Dermis blood vessel endothelial cell (primary cell): ENCODE data around the gene TINAGL1. TPM values are rescaled to one million over a fixed set of nuclear protein-coding genes. Genes with fewer than 3 reads are reported as not detected.

Source experiments
- DNase-seq: peaks from one replicate; pipeline ENCODE4 v3.0.0; 2010
- total RNA-seq: library from RNA; depleted of rRNA; stranded (reverse); fragments of >200 nt; gene quantifications from 2 replicates; pipeline ENCODE4 v1.2.3, GENCODE V29; 2014

Gene TINAGL1
- total RNA-seq, 1 donor from 2014 or later: 418 TPM

DNA sequence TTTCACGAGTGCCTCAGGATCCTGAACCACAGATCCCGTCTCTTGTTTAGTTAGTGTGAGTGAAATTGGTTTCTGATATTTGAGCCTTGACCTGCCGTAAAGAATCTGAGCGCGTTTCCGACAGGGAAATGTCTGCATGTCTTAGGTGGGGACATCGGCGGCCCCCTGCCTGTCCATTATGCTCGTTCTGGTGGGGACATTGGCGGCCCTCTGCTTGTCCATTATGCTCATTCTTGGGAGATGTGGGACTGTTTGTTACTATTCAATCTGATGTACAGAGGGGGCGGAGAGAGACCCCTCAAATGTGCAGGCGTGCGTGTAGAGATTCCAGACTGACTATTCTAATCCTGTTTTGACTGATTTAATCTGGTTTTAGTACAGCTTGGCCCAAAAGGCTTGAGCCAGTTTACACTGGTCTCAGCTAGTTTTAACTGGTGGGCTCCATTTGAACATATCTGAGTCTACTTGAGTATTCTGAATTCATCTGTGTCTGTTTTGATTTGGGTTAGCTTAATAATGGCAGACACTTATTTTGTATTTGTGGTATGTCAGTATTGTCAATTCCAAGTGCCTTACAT lies 6.6 kb upstream of the TINAGL1 start:
- DNase-seq: no peak

DNA sequence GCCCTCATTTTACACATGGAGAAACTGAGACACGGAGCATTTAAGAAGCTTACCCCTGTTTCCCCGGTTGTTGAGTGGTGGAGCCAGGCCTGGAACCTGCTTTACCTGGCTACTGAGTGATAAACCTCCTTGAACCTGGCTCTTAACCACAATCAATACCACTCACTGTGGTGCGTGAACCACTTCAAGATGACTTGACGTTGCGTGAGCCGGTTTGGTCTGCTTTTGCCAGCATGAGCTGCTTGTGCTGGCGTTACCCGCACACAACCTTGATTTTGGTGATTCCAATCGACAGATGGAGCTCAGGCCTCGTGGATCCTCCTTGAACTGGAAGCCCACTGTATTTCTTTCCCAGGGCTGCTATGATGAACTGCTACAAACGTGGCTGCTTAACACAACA lies 6.1 kb upstream of the TINAGL1 start:
- no peak for DNase-seq

DNA sequence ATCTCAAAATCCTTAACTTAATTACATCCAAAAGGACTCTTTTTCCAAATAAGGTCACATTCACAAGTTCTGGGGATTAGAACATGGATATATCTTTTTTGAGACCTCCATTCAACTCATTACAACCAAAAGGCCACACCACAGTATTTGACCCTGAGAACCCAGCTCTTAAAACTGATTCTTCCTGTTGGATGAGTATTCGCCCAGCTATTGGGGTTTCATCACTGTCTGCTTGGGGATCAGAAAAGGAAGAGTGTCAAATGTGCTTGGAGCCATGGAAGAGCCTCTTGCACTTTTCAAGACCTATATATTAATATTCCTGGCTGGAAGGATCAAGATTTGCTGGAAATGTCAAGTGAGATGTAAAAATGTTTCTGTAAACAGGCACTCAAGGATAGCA lies 5.4 kb upstream of the TINAGL1 start:
- no peak for DNase-seq

DNA sequence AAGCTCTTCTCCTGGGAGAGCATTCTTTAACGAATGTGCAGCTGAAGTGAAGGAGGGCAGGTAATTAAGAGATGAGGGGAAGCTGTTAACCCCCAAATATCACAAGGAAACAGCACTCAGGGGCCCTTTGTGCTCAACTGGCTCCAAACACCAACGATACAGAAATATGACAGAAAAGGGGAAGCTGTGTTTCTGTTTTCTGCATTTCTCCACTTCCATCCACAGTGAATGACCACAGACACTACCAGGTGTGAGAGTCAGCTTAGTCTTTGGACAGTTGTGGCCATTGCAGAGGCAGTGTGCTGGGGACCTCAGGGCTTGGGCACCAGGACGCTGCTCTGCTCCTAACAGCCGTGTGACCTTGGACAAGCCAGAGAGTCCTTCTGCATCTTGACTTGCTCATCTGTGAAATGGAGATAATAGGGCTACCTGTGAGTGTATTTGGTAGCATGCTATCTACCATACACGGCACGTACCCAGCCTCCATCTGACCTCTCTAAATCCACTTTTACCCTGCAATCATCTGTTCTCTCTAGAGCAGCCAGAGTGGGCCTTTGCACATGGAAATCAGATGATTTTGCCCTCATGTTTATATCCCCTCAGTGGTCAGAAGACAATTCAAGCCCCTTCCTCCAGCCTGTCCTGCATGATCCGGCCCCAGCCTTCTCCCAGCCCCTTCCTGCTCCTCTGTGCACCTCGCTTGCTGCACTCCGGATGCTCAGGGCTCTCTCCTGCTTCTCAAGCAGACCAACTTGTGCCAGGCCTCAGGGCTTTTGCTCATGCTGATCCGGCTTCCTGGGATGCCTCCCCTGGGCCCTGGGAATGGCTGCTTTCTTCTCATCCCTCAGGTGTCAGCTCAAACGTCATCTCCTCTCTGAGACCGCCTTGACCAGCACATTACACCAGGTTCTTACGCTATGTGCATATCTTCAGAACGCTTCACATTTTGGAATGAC lies 4.7 kb upstream of the TINAGL1 start:
- DNase-seq: no peak

DNA sequence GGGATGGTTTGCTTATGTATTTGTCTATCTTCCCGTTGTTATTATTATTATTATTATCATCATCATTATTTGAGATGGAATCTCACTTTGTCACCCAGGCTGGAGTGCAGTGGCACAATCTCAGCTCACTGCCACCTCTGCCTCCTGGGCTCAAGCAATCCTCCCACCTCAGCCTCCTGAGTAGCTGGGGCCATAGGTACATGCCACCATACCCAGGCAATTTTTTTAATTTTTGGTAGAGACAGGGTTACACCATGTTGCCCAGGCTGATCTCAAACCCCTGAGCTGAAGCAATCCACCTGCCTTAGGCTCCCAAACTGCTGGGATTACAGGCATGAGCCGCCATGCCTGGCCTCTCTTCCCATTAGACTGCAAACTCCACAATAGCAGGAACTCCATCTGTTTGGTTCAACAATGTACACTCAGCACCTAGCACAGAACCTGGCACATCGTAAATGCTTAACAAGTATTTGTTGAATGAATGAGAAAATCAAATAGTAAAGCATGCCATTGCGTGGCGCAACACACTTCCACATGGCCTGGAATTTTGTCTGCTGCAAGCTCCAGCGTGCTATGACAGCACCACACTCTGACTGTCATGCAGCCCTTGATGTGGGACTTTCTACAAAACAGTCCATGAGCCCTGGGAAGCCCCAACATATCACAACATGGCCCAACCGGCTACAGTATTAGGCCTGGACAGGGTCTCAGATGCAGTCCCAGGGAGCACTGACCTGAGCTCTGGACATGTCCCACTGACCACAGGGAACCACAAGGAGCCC lies 3.8 kb upstream of the TINAGL1 start:
- DNase-seq: no peak

DNA sequence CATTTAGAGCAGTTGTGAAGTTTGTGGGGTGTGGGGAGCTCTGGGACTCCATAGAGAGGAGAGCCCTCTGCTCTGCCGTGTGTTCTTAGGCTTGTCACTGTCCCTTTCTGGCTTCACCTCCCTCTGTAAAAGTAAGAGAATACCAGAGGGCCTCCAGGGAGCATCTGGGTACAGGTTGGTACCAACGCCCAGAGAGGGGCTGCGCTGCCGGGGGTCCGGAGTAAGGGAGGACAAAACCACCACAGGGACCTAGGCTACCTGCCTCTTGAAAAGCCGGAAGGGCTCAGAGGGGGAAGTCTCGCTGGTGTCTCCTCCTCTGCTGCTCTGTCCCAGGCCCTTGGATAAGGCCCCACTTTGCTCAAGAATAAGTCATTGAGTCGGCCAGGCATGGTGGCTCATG lies 3.1 kb upstream of the TINAGL1 start:
- DNase-seq: no peak

DNA sequence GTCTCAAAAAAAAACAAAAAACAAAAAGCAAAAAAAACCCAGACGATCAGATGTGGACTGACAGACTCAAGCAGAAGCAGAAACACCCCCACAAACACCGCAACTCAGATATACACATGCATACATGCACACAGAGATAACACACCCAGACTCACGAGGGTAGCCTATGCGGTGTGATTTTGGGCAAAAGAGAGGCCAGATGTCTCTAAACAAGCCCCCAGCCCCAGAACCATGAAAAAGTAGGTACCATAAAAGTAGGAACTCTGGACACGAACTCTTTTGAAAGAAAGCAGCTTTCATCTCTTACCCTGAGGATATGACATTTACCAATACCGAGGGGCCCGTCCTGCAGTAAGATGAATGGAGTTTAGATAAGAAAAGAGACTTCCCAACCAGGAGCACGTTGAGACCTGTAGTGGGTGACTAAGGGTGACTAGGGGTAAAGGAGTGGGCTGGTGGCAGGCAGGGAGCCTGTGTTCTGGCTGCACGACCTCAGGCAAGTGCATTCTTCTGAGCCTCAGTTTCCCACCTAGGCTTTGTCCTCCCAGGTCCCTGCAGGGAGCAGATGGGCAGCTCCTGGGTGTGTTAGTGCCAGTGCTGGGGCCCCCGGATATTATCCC lies 1.5 kb upstream of the TINAGL1 start:
- no peak for DNase-seq

DNA sequence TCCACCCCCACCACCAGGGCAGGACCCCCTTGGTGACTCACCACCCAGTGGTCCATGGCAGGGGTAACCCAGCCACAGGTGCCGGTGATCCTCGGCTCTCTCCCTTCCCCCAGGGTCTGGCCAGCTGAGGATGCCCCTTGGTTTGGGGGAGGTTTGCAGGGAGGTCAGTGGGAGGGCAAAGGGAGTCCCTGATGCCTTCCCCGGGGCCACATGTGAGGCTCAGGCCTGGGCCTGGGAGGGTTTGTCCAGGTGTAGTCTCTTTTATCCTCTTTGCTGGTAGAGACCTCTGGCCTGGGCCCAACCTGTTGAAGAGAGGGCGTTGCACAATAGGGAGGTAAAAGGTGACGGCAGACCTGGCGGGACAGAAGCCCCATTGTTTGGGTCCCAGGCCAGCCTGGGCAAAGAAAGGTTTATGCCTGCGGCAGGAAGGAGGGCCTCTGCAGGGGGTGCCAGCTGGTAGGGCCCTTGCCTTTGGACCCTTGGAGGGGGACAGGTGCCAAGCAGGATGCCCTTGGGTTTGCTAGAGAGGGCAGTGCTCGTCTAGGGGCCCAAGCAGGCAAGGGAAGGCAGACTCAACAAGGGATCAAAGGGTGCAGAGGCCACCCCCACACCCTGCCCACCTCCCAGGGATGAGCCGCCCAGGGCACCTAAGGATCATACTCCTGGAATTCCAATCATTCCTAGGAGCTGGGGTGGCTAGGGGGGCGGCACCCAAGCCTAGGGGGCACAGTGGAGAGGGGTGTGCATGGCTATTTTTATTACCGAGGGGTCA lies 760 bp upstream of the TINAGL1 start:
- DNase-seq: no peak

DNA sequence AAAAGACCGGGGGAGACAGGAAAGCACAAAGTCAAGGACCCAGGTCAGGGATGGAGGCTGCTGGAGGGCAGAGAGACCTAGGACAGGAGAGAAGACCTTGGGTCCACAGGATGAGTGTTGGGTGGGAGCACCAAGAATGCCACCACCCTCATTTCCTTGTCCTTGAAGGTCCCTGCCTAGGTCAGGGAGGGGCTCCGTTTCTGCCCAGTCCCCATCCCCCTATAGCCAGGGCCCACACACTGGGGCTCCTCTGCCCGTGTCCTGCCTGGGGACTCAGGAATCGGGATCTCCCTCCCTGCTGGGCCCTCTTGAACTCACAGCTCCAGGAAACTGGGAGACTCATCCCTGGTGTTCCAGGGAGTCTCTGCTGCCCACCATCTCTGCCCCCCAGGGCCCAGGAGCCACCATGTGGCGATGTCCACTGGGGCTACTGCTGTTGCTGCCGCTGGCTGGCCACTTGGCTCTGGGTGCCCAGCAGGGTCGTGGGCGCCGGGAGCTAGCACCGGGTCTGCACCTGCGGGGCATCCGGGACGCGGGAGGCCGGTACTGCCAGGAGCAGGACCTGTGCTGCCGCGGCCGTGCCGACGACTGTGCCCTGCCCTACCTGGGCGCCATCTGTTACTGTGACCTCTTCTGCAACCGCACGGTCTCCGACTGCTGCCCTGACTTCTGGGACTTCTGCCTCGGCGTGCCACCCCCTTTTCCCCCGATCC lies 584 bp downstream of the TINAGL1 start:
- no peak for DNase-seq

DNA sequence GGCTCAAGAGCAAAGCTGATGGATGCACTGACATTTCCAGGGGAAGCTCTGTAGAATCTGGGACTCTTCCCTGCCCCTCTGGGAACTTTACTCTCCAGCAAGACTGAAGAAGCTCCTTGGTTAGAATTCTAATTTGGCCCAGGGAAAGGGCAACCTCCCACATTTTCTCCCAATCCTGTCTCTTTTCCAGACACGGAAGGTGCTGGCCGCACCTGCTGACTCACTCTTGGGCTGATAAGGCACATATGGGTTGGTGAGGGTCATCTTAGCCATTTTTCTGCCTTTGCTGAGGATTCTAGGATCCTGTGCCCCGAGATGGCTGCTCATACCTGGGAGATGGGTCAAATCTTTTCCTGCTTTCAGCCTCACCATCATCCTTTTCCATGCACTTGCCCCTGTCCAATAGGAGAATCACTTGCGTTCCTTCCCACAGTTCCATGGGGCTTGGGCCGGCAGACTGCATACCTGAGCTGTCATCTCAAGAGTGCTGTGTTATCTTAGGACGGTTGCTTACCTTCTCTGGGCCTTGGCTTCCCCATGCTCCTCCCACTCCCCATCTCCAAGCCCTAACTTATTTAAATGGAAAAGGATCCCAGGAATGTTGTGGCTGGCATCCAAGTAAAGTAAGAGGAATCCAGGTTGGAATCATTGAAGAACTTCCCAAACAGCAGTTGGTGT lies 1.3 kb downstream of the TINAGL1 start:
- DNase-seq: peak; percentile 77

DNA sequence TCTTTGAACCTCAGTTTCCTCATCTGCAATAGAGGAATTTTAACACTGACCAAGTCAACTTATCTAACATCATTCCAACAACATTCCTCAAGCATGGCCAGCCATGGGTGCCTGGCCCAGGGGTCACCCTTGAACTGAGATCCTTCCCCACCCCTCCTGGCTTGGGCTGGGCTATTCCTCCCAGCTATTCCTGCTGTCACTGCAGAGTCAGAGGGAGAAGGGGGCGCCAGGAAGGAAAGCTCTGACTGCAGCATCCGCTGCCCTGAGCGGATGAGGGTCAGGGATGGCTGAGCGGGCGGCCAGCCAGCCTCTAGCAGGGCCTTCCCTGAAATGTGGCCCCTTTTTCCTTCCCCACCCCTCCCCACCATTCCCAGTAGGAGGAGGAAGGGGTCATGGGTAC lies 3.1 kb downstream of the TINAGL1 start:
- DNase-seq: peak; percentile 72

DNA sequence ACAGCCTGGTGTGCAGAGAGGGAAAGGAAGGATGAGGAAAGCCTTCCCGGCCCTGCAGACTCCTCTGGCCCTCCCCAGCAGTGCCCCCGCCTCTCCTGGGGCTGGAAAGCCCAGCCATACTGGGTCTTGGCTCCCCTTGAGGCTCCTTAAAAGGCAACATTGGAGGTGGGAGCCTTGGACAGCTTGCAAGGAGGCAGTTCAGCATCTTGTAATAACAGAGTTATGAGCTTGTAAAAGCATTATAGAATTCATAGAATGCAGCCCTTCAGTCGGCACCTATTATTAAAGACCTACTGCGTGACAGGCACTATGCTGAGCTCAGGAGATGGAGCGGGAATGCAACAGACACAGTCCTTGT lies 4.2 kb downstream of the TINAGL1 start:
- no peak for DNase-seq

DNA sequence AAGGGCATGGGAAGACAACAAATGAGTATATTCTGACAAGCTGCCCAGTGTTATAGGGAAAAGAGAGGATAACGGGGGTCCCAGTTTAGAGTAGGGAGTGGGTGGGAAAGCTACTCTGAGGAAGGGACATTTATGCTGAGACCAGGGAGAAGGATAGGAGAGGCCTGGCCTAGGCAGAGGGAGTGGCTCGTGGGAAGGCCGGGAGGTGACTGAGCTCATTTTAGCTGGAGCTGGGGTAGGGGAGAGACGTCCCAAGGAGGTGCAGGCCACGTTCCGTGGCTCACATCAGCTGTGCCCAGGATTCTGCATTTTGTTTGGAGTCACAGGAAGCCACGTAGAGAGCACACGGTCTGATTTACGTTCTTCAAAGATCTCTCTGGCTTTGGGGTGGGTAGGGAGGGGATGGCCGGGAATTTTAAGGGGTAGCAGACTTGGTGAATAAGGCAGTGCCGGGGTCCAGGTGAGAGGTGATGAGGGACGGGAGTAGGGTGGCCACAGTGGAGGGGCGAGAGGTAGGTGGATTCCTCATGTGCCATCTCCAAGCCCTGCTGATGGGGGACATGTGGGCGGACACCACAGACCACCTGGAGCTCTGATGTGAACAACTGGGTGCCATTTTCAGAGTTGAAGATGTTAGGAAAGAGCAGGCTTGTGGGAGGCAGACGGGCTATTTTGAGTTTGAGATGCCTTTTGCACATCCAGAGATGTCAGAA lies 4.7 kb downstream of the TINAGL1 start:
- DNase-seq: no peak

DNA sequence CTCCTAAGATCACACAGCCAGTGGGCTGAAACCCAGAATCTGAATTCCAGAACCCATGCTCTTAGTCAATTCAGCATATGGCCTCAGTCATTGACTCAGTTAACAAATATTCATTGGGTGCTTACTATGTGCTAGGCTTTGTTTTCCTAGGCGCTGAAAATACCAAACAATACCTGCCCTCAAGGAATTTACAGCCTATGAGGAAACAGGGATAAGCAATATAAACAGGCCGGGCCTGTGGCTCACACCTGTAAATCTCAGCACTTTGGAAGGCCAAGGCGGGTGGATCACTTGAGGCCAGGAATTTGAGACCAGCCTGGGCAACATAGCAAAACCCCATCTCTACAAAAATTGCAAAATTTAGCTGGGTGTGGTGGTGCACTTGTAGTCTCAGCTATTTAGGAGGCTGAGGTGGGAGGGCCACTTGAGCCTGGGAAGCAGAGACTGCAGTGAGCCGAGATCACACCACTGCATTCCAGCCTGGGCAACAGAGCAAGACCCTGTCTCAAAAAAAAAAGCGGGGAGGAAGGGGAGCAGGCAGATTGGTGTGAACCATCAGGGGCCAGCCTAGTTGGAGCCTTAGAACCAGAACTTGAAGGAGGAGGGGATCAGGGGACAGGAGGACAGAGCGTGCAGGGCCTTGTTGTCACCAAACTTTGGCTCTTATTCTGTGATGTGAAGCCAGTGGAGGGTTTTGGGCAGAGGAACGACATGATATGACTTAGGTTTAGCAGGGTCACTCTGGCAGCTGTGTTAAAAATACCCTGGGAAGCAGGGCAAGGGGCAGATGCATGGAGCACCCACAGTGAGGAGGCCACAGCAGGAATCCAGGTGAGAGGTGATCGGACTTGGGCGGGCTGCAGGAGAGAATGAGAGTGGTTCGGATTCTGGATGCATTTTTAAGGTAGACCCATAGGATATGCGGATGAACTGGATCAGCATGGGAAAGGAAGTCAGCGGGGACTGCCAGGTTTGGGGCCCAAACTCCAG lies 5.8 kb downstream of the TINAGL1 start:
- DNase-seq: no peak

DNA sequence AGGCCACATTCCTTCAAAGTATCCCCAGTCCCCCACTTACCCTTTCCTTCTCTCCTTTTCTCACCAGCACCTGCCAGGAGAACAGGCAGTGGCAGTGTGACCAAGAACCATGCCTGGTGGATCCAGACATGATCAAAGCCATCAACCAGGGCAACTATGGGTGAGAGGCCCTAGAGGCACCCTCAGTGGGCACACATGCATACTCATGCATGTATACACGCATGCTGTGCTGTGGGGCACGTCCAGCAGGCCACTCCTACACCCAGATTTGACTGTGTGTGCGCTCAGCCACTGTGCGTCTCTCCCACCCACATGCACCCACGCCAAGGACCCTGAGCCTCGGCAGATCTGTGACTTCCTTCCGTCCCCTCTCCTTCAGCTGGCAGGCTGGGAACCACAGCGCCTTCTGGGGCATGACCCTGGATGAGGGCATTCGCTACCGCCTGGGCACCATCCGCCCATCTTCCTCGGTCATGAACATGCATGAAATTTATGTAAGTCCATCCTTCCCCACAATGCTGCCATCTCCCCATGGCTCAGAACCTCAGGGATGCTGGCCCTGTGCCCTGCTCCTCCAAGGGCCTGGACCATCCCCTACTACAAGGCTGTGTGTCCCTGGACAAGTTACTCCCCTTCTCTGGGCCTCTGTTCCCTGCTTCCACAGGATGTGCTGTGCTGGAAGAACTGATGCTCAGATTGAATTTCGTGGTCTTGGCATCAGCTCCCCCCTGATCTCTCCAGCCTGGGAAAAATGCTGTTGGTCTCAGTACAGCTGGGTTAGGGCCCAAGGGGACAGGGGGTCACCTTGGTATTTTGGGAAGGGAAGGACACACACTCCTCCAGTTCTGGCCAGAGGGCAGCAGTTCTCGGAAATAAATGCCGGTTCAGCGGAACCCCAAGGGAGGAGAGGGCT lies 7.0 kb downstream of the TINAGL1 start:
- DNase-seq: no peak

DNA sequence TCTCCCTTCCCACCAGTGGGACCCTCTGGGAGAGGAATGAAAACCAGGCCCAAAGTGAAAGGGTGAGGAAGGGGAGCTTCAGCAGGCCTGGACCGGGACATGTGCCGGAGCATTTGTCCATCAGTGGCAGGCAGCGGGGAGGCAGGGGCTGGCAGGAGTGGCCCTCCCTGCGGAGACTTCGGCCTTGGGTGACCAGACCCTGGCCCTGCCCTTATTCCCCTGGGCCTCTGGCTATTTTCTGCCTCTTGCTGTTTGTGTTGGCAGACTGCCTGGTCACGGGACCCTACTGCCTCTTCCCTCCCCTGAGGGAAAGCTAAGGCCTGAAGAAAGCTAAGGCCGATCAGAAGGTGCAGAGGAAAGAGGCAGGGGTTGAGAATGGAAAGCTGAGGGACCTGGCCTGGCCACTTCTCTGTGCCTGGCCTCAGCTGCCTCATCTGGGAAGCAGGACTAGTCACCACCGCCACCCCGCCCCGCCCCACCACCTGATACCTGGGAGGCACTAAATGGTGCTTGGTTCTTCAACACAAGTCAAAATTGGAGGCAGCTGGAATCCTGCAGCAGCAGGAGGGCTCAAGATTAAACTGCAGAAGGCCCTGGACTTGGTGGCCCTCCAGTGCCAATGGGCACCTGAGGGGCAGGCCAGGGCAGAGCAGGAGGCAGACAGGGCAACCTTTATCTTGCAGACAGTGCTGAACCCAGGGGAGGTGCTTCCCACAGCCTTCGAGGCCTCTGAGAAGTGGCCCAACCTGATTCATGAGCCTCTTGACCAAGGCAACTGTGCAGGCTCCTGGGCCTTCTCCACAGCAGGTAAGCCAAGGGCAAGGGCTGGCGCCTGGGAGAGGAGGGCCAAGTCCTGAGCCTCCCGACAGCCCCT lies 7.9 kb downstream of the TINAGL1 start:
- peak; percentile 81 for DNase-seq
